H1 (cell line): ENCODE measurements around the gene BFSP2.

Source experiments
- CBX5 ChIP-seq: fragments of 300-800, 300-1000 bp; sonication (generic); IDR thresholded peaks from 2 replicates; pipeline ENCODE4 v1.7.1; 2016; ENCODE audit warnings: antibody characterized with exemption, low read length, low read depth
- EGR1 ChIP-seq: IDR thresholded peaks from 2 replicates; pipeline ENCODE4 v1.6.1; 2011; ENCODE audit warnings: low read depth, low read length, borderline replicate concordance
- EP300 ChIP-seq, 2 experiments: IDR thresholded peaks; 1 replicate in 1 of 2; 2 replicates in 1 of 2; pipeline ENCODE4 v1.6.1; 2011 to 2012; ENCODE audit warnings: low read depth in 2 of 2, low read length in 2 of 2, mild to moderate bottlenecking in 2 of 2, borderline replicate concordance in 1 of 2, inconsistent platforms in 1 of 2, moderate library complexity in 1 of 2
- FOSL1 ChIP-seq: IDR thresholded peaks from 2 replicates; pipeline ENCODE4 v1.6.1; 2011; ENCODE audit warnings: mild to moderate bottlenecking, low read depth, low read length, moderate library complexity; ENCODE audit not compliant: insufficient read depth
- POLR2A ChIP-seq, 2 experiments: IDR thresholded peaks; 1 replicate in 1 of 2; 2 replicates in 1 of 2; pipeline ENCODE4 v1.6.1; 2011; ENCODE audit warnings: low read depth in 2 of 2, low read length in 2 of 2, mild to moderate bottlenecking in 2 of 2; ENCODE audit errors: control extremely low read depth in 1 of 2
- YY1 ChIP-seq: IDR thresholded peaks from 2 replicates; pipeline ENCODE4 v1.6.1; 2011; ENCODE audit warnings: low read depth, mild to moderate bottlenecking, low read length
- TF ChIP-seq, protein P1 (sequence below): IDR thresholded peaks from 2 replicates; pipeline ENCODE4 v1.6.1; 2011; ENCODE audit warnings: low read length, improper control_type of control experiment

DNA sequence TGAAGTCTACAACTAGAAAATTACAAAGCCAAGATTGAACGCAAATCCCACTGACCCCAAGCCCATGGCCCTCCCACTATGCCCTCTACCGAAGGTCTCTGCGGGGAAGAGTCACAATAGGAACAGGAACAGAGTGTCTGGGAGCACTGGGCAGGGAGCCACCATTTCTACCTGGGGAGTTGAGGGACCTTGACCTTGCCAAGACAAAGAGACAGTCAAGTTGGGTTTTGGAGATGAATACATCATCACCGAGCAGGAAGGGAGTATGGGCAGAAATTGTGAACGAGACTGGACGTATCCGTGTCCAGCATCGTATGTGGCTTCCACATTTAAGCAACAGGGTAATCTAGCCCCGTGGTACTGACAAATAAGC, 30.8 kb upstream of the BFSP2 start:
- TF ChIP-seq EP300 (IDR thresholded peaks at IDR 0.05; ENCODE audit: borderline replicate concordance in 1 of 2, low read depth in 2 of 2, low read length in 2 of 2) (no peak), EGR1 (no peak), YY1 (no peak), CBX5 (no peak), POLR2A (IDR thresholded peaks at IDR 0.05; ENCODE audit: control extremely low read depth in 1 of 2, low read depth in 2 of 2, low read length in 2 of 2) (no peak), FOSL1 (no peak)
- TF ChIP-seq, protein P1, sequence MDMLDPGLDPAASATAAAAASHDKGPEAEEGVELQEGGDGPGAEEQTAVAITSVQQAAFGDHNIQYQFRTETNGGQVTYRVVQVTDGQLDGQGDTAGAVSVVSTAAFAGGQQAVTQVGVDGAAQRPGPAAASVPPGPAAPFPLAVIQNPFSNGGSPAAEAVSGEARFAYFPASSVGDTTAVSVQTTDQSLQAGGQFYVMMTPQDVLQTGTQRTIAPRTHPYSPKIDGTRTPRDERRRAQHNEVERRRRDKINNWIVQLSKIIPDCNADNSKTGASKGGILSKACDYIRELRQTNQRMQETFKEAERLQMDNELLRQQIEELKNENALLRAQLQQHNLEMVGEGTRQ = no peak
